K562 (cell line): ENCODE data around the gene ST6GALNAC3. TPM values are rescaled to one million over a fixed set of nuclear protein-coding genes. Genes with fewer than 3 reads are reported as not detected.

Experiments used
- ATAC-seq: fragments of 200-7000 bp; cut with Tn5 transposase; 3 replicates; pipeline ENCODE4 v1.9.1; 2020; ENCODE audit warnings: moderate library complexity
- BruUV-seq: library from RNA; stranded (reverse); fragments of 400-500 nt; replicated peaks from 2 replicates; lab custom pipeline; 2021; lab: Mats Ljungman, UMichigan
- CTCF ChIA-PET: fragments of 300-600 bp; formaldehyde crosslinking; extraction: SDS; loops from one replicate; lab custom pipeline; 2021; ENCODE audit warnings: low intra/inter-chr PET ratio; lab: Yijun Ruan, JAX
- POLR2A ChIA-PET: fragments of 300-600, 350-650 bp; sonication (Branson Sonifier 250); formaldehyde crosslinking; extraction: SDS; loops from one replicate; lab custom pipeline; 2021; ENCODE audit warnings: antibody characterized with exemption, inconsistent platforms; lab: Yijun Ruan, JAX
- DNase-seq, 4 experiments: peaks; one replicate each; pipeline versions ENCODE4 v3.0.0 to v3.0.0-alpha.2; 2011 to 2018; ENCODE audit warnings: low spot score in 3 of 4, mixed read lengths in 3 of 4; ENCODE audit errors: extremely low read depth in 1 of 4
- FAIRE-seq: peaks from 2 replicates; lab custom pipeline; 2011; peaks lifted over from hg19 to GRCh38; lab: Jason Lieb, UNC
- H2AFZ ChIP-seq: 2 replicates; pipeline ENCODE4 v1.6.0; 2011; ENCODE audit warnings: low read depth, low read length, control low read depth, inconsistent platforms
- H3K27ac ChIP-seq: fragments of 200-600 bp; 3 replicates; pipeline ENCODE4 v1.8.0; 2011; ENCODE audit warnings: low read depth, mild to moderate bottlenecking, control low read depth, inconsistent platforms, low read length, moderate library complexity, mixed read lengths; ENCODE audit errors: extremely low read depth
- H3K27me3 ChIP-seq, 2 experiments: fragments of 300-600 bp in 1 of 2; 2 replicates in 1 of 2; 3 replicates in 1 of 2; pipeline versions ENCODE4 v1.6.0 to v1.8.0; 2011; ENCODE audit warnings: inconsistent platforms in 2 of 2, low read length in 2 of 2, mild to moderate bottlenecking in 1 of 2, mixed read lengths in 1 of 2, moderate library complexity in 1 of 2; ENCODE audit not compliant: control insufficient read depth in 2 of 2, insufficient read depth in 2 of 2
- H3K36me3 ChIP-seq: fragments of 300-600 bp; 3 replicates; pipeline ENCODE4 v1.8.0; 2011; ENCODE audit warnings: mild to moderate bottlenecking, low read length, inconsistent platforms; ENCODE audit not compliant: control insufficient read depth, insufficient read depth
- H3K4me1 ChIP-seq, 2 experiments: fragments of 200-600 bp in 1 of 2; replicated peaks in 1 of 2; 2 replicates in 1 of 2; 3 replicates in 1 of 2; pipeline versions ENCODE4 v1.5.1 to v1.8.0; 2011; ENCODE audit warnings: inconsistent platforms in 2 of 2, low read length in 2 of 2, mild to moderate bottlenecking in 1 of 2, mixed read lengths in 1 of 2, moderate library complexity in 1 of 2; ENCODE audit not compliant: control insufficient read depth in 2 of 2, insufficient read depth in 2 of 2
- H3K4me2 ChIP-seq: 2 replicates; pipeline ENCODE4 v1.6.1; 2011; ENCODE audit warnings: low read length, control low read depth, inconsistent platforms, mixed read lengths; ENCODE audit not compliant: insufficient read depth
- H3K4me3 ChIP-seq: fragments of 200-600 bp; sonication (generic), shearing (Covaris generic); 2 replicates; pipeline ENCODE4 v1.5.1; 2016; ENCODE audit warnings: control low read depth, inconsistent platforms
- H3K79me2 ChIP-seq: fragments of 200-600 bp; 3 replicates; pipeline ENCODE4 v1.8.0; 2011; ENCODE audit warnings: low read length, inconsistent platforms; ENCODE audit not compliant: control insufficient read depth, insufficient read depth
- H3K9ac ChIP-seq, 2 experiments: 2 replicates each; pipeline versions ENCODE4 v1.6.0 to v1.6.1; 2011; ENCODE audit warnings: low read depth in 2 of 2, low read length in 2 of 2, control low read depth in 1 of 2, inconsistent platforms in 1 of 2, mild to moderate bottlenecking in 1 of 2, mixed read lengths in 1 of 2; ENCODE audit not compliant: insufficient read depth in 1 of 2
- H3K9me1 ChIP-seq: one replicate; pipeline ENCODE4 v1.6.0; 2011; ENCODE audit warnings: inconsistent platforms, mild to moderate bottlenecking, low read length, moderate library complexity; ENCODE audit not compliant: control insufficient read depth, insufficient read depth
- H3K9me3 ChIP-seq: replicated peaks from 2 replicates; pipeline ENCODE4 v1.5.1; 2011; ENCODE audit warnings: low read depth, low read length, inconsistent platforms; ENCODE audit not compliant: control insufficient read depth, insufficient read depth
- H4K20me1 ChIP-seq: replicated peaks from 2 replicates; pipeline ENCODE4 v1.6.1; 2011; ENCODE audit warnings: low read length, inconsistent platforms, mixed read lengths; ENCODE audit not compliant: control insufficient read depth, insufficient read depth
- DDX20 ChIP-seq: fragments of 450-650 bp; IDR thresholded peaks from 2 replicates; pipeline ENCODE4 v1.6.1; 2016; ENCODE audit warnings: missing genetic modification characterization, low read depth, mild to moderate bottlenecking, missing compliant biosample characterization, moderate library complexity
- EP400 ChIP-seq: fragments of 450-650 bp; IDR thresholded peaks from 2 replicates; pipeline ENCODE4 v1.6.1; 2017; ENCODE audit warnings: antibody characterized with exemption, mild to moderate bottlenecking, moderate library complexity
- GABPA ChIP-seq: fragments of 200-800 bp; sonication (Bioruptor generic); conservative IDR thresholded peaks from 2 replicates; pipeline ENCODE4 v1.6.1; 2016; ENCODE audit warnings: low read depth, missing genetic modification characterization, missing compliant biosample characterization
- MTF1 ChIP-seq: fragments of 250-450 bp; sonication (Bioruptor Pico); IDR thresholded peaks from 2 replicates; pipeline ENCODE4 v1.9.0; 2021; ENCODE audit warnings: moderate library complexity, mild to moderate bottlenecking, inconsistent platforms, borderline replicate concordance
- RAD21 ChIP-seq, 2 experiments: fragments of 250-450 bp in 1 of 2; fragments of 450-650 bp in 1 of 2; sonication (Bioruptor Pico) in 1 of 2; formaldehyde crosslinking in 1 of 2; IDR thresholded peaks in 1 of 2; conservative IDR thresholded peaks in 1 of 2; 2 replicates each; pipeline versions ENCODE4 v1.4.0 to v1.8.0; 2020 to 2022; ENCODE audit warnings: mild to moderate bottlenecking in 2 of 2, moderate library complexity in 1 of 2
- SIRT6 ChIP-seq: IDR thresholded peaks from one replicate; pipeline ENCODE4 v1.6.1; 2012; ENCODE audit warnings: low read depth, mild to moderate bottlenecking, control low read depth, inconsistent platforms, low read length, moderate library complexity
- SPI1 ChIP-seq: IDR thresholded peaks from 2 replicates; pipeline ENCODE4 v1.6.1; 2011; ENCODE audit warnings: low read depth, low read length, control low read depth, borderline replicate concordance
- ZC3H4 ChIP-seq: sonication (generic); formaldehyde crosslinking; IDR thresholded peaks from 2 replicates; pipeline ENCODE4 v1.9.0; 2021; ENCODE audit warnings: missing genetic modification reagents, borderline replicate concordance
- ZNF12 ChIP-seq: sonication (generic); formaldehyde crosslinking; IDR thresholded peaks from 2 replicates; pipeline ENCODE4 v1.4.0; 2020; ENCODE audit warnings: mild to moderate bottlenecking, missing genetic modification reagents
- WGBS: fragments of 100-300 bp; shearing (Covaris generic); methylation state at CpG from one replicate; pipeline ENCODE4 v1.1.6; 2016; ENCODE audit warnings: low coverage, mixed read lengths; ENCODE audit not compliant: insufficient coverage; ENCODE audit errors: missing lambda C conversion rate; 5-methylcytosine and 5-hydroxymethylcytosine counted together
- in situ Hi-C: fragments of 300-500 bp; cut with MboI; formaldehyde crosslinking; loops from 4 replicates; pipeline ENCODE4 v1.15.0; 2018; ENCODE audit warnings: inconsistent platforms, mixed read lengths
- intact Hi-C: fragments of 100-400 bp; cut with micrococcal nuclease; formaldehyde crosslinking; loops from 2 replicates; pipeline ENCODE4 v1.14.2; 2022
- polyA plus RNA-seq, 8 experiments: library from polyadenylated mRNA; depleted of rRNA in 4 of 8; stranded (reverse) in 5 of 8; unstranded in 3 of 8; fragments of >200 nt; fragmentation: Nextera tagmentation in 2 of 8; fragmentation: Illumina TruSeq in 1 of 8; extraction: Ambion mirVana in 2 of 8; extraction: Trizol in 1 of 8; gene quantifications; 2 replicates each; pipeline versions ENCODE4 v1.2.1 to v1.2.3, GENCODE V29; 2011 to 2014; ENCODE audit warnings: inconsistent platforms in 1 of 8, missing spikeins in 1 of 8
- total RNA-seq, 7 experiments: library from RNA; depleted of rRNA in 6 of 7; stranded (reverse); fragments of >200 nt in 6 of 7; fragmentation: Illumina TruSeq in 2 of 7; extraction: Trizol in 2 of 7; gene quantifications; 2 replicates each; pipeline versions ENCODE4 v1.2.1 to v1.2.3, GENCODE V29; 2011 to 2021; ENCODE audit warnings: low replicate concordance in 1 of 7
- TF ChIP-seq, protein P1 (sequence below): sonication (generic); formaldehyde crosslinking; IDR thresholded peaks from 2 replicates; pipeline ENCODE4 v1.8.1; 2023; ENCODE audit warnings: mild to moderate bottlenecking, missing genetic modification reagents
- TF ChIP-seq, protein P2 (sequence below): fragments of 250-450 bp; sonication (Bioruptor Pico); IDR thresholded peaks from 2 replicates; pipeline ENCODE4 v1.4.0; 2020; ENCODE audit warnings: mild to moderate bottlenecking, moderate library complexity
- TF ChIP-seq, protein P3 (sequence below), 2 experiments: fragments of 250-450 bp in 1 of 2; fragments of 450-650 bp in 1 of 2; sonication (Bioruptor Pico) in 1 of 2; IDR thresholded peaks; 2 replicates each; pipeline versions ENCODE4 v1.6.1 to v1.8.0; 2016 to 2021; ENCODE audit warnings: mild to moderate bottlenecking in 2 of 2, moderate library complexity in 2 of 2, missing compliant biosample characterization in 1 of 2, missing genetic modification characterization in 1 of 2
- TF ChIP-seq, protein P4 (sequence below), 2 experiments: IDR thresholded peaks; 2 replicates each; pipeline ENCODE4 v1.6.1; 2012; ENCODE audit warnings: improper control_type of control experiment in 2 of 2, low read depth in 2 of 2, low read length in 2 of 2, borderline replicate concordance in 1 of 2

Gene ST6GALNAC3
- total and polyA plus RNA-seq, 9 of the 15 experiments (the other 6 are each of a cell fraction or from before 2014, with no cell fraction given), result 0.04 to 0.29 (median 0.18) TPM; not detected in 6

DNA sequence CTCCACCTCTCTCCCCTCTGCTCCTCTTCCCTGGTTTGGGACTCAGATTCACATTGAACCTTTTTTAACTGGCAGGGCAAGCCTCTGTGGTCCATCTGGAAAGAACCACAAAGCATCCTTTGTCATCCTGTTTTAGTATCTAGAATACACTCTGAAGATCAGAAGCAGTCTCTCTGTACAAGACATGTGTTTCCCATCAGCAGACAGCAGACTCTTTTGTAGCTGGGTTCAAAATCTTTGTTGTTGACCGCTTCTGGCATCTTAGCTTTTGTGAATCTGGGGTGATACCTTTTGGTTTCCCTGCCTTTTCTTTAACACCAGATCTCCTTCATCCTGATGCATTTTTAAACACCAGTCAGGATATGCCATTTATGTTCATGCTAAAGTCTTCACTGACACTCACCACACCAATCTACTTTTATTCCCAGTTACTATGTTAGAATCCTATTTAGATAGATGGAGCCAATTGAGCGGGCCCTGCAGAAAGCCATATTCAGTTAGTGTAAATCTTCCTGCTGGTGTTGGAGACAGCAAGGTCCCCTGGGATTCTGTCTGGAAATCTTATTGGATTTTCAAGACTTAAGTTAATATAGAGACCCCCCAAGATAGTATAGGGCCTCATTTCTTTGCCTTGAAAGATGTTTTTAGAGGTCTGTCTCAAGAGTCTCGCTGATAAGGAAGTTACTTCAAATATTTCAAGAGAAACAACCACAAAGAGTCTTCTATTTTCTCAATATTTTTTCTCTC, 51.1 kb downstream of the ST6GALNAC3 start:
- ChIA-PET POLR2A (no interaction called here), CTCF (no interaction called here)
- Histone ChIP-seq H3K9me1 (peaks cover 2% of the 10 kb centered on the region), H3K79me2 (no peaks in the 10 kb centered on the region), H3K4me2 (no peak overlapping the region), H2AFZ (no peak overlapping the region), H3K4me1 (no peaks in the 10 kb centered on the region), H3K4me3 (no peak overlapping the region), H4K20me1 (no peaks in the 10 kb centered on the region), H3K36me3 (no peaks in the 10 kb centered on the region), H3K9ac (no peak overlapping the region), H3K9me3 (no peaks in the 10 kb centered on the region), H3K27ac (no peak overlapping the region), H3K27me3 (no peaks in the 10 kb centered on the region)
- BruUV-seq, result no TSS peak
- no peak for FAIRE-seq
- DNase-seq, result no peak
- 2% methylated on average over 3 of the region's 3 CpGs for WGBS
- no peak for ATAC-seq
- in situ Hi-C loops (no loop called here), intact Hi-C loops (no loop called here)
- TF ChIP-seq, protein P1, sequence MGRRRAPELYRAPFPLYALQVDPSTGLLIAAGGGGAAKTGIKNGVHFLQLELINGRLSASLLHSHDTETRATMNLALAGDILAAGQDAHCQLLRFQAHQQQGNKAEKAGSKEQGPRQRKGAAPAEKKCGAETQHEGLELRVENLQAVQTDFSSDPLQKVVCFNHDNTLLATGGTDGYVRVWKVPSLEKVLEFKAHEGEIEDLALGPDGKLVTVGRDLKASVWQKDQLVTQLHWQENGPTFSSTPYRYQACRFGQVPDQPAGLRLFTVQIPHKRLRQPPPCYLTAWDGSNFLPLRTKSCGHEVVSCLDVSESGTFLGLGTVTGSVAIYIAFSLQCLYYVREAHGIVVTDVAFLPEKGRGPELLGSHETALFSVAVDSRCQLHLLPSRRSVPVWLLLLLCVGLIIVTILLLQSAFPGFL, result no peak
- no peak for TF ChIP-seq ZNF12
- no peak for TF ChIP-seq GABPA (tag)
- no peak for TF ChIP-seq EP400
- TF ChIP-seq SIRT6, result no peak
- TF ChIP-seq DDX20, result no peak
- no peak for TF ChIP-seq RAD21 (CRISPR knock-in tag; conservative IDR thresholded peaks at IDR 0.05 in 1 of 2, IDR thresholded peaks at IDR 0.05 in 1 of 2)
- TF ChIP-seq ZC3H4 (CRISPR knock-in tag), result no peak
- TF ChIP-seq, protein P2, sequence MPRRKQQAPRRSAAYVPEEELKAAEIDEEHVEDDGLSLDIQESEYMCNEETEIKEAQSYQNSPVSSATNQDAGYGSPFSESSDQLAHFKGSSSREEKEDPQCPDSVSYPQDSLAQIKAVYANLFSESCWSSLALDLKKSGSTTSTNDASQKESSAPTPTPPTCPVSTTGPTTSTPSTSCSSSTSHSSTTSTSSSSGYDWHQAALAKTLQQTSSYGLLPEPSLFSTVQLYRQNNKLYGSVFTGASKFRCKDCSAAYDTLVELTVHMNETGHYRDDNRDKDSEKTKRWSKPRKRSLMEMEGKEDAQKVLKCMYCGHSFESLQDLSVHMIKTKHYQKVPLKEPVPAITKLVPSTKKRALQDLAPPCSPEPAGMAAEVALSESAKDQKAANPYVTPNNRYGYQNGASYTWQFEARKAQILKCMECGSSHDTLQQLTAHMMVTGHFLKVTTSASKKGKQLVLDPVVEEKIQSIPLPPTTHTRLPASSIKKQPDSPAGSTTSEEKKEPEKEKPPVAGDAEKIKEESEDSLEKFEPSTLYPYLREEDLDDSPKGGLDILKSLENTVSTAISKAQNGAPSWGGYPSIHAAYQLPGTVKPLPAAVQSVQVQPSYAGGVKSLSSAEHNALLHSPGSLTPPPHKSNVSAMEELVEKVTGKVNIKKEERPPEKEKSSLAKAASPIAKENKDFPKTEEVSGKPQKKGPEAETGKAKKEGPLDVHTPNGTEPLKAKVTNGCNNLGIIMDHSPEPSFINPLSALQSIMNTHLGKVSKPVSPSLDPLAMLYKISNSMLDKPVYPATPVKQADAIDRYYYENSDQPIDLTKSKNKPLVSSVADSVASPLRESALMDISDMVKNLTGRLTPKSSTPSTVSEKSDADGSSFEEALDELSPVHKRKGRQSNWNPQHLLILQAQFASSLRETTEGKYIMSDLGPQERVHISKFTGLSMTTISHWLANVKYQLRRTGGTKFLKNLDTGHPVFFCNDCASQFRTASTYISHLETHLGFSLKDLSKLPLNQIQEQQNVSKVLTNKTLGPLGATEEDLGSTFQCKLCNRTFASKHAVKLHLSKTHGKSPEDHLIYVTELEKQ (CRISPR knock-in tag), result no peak
- no peak for TF ChIP-seq MTF1
- TF ChIP-seq, protein P3, sequence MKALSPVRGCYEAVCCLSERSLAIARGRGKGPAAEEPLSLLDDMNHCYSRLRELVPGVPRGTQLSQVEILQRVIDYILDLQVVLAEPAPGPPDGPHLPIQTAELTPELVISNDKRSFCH (CRISPR knock-in tag; IDR thresholded peaks at IDR 0.05), result no peak
- TF ChIP-seq, protein P3 (tag; IDR thresholded peaks at IDR 0.05), result no peak
- TF ChIP-seq, protein P4, sequence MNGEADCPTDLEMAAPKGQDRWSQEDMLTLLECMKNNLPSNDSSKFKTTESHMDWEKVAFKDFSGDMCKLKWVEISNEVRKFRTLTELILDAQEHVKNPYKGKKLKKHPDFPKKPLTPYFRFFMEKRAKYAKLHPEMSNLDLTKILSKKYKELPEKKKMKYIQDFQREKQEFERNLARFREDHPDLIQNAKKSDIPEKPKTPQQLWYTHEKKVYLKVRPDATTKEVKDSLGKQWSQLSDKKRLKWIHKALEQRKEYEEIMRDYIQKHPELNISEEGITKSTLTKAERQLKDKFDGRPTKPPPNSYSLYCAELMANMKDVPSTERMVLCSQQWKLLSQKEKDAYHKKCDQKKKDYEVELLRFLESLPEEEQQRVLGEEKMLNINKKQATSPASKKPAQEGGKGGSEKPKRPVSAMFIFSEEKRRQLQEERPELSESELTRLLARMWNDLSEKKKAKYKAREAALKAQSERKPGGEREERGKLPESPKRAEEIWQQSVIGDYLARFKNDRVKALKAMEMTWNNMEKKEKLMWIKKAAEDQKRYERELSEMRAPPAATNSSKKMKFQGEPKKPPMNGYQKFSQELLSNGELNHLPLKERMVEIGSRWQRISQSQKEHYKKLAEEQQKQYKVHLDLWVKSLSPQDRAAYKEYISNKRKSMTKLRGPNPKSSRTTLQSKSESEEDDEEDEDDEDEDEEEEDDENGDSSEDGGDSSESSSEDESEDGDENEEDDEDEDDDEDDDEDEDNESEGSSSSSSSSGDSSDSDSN (IDR thresholded peaks at IDR 0.05; ENCODE audit: borderline replicate concordance in 1 of 2, low read depth in 2 of 2, low read length in 2 of 2), result no peak
- no peak for TF ChIP-seq SPI1
